AG04450 (cell line): ENCODE data around the gene USP20. TPM values are rescaled to one million over a fixed set of nuclear protein-coding genes. Genes with fewer than 3 reads are reported as not detected.

Experiments used
- CTCF ChIA-PET: fragments of 300-600, 350-600 bp; formaldehyde crosslinking; extraction: SDS; loops from one replicate; lab custom pipeline; 2022; ENCODE audit warnings: antibody characterized with exemption, inconsistent platforms; lab: Charles Lee
- POLR2A ChIA-PET: fragments of 350-600 bp; formaldehyde crosslinking; extraction: SDS; loops from one replicate; lab custom pipeline; 2021; ENCODE audit warnings: antibody characterized with exemption, inconsistent platforms; lab: Yijun Ruan, JAX
- DNase-seq: peaks from one replicate; pipeline ENCODE4 v3.0.0-alpha.2; 2011; ENCODE audit warnings: low read depth, low spot score
- H3K27ac ChIP-seq: one replicate; pipeline ENCODE4 v1.5.1; 2012; ENCODE audit warnings: low read depth, low read length, control low read depth
- H3K27me3 ChIP-seq: one replicate; pipeline ENCODE4 v1.6.0; 2012; ENCODE audit warnings: low read length; ENCODE audit not compliant: control insufficient read depth, insufficient read depth
- H3K4me3 ChIP-seq: 2 replicates; pipeline ENCODE4 v1.5.1; 2011; ENCODE audit warnings: mild to moderate bottlenecking, low read depth, low read length, control low read depth
- H3K9me3 ChIP-seq: 2 replicates; pipeline ENCODE4 v1.5.1; 2012; ENCODE audit warnings: low read length; ENCODE audit not compliant: control insufficient read depth, insufficient read depth
- CTCF ChIP-seq: IDR thresholded peaks from 2 replicates; pipeline ENCODE4 v1.5.1; 2011; ENCODE audit warnings: low read depth, low read length, control low read depth, inconsistent platforms
- polyA plus RNA-seq: library from polyadenylated mRNA; depleted of rRNA; stranded (reverse); fragments of >200 nt; gene quantifications from 2 replicates; pipeline ENCODE4 v1.2.3, GENCODE V29; 2011

Gene USP20
- polyA plus RNA-seq, 1 experiment, result 10.3 TPM

DNA sequence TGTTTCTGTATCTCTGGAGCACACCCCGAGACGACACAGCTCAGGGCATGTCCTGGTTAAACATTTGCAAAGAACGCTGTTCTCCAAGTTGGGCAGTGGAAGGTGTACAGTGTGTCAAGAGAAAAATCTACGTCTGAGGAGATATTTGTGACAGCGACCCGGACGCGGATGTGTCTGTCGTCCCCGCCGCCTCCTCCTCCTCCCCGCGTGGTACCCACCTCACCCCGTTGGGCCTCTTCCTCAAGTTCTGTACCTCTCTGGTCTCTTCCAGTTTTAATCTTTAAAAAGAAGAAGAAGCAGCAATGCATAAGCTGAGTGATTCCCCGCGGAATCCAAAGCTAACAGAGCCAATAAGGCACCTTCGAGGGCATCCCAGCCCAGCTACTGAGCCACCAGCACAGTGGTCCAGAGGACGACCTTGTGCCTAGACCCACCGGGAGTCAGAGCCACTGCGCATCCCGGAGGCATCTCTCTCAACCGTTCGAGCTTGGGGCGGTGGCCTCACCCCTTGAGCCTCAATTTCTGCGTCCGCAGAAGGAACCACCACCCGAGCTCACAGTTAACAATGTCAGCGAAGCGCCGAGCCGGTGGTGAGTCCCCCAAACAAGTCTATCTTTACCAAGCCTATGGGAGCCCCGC, 650 bp upstream of the USP20 start:
- TF ChIP-seq CTCF, result no peak
- peak overlapping the region; percentile 99 for H3K4me3 ChIP-seq
- POLR2A ChIA-PET, result interaction anchor here (0.8 to 1.3 kb wide), 2 partner anchors 219 to 238 kb away, joined by 3 read pairs; no protein-coding TSS in a partner anchor
- no peaks in the 10 kb centered on the region; the same call in 1 of the 2 replicates for H3K9me3 ChIP-seq
- H3K27me3 ChIP-seq, result no peaks in the 10 kb centered on the region
- peak overlapping the region; percentile 52 for H3K27ac ChIP-seq
- DNase-seq, result no peak
- CTCF ChIA-PET, result no interaction called here

DNA sequence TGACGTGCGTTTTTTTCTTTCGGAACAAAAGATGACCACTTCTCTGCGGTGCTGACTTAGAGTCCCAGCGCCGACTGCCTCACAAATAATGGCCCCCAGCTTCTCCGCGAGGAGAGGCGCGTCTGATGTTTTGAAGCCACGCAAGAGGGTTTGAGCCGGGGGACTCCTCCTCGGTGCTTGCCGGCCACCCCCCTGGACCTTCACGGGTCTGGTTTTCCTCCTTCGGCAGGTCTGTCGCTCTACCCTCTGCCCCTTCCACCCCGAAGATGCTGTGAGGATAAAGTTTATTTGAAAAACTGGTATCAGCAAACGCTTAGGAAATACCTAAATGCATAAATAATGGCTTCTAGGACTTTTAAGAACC, 584 bp downstream of the USP20 start:
- H3K4me3 ChIP-seq, result peak overlapping the region; percentile 99
- no peaks in the 10 kb centered on the region for H3K27me3 ChIP-seq
- ChIA-PET POLR2A (no interaction called here), CTCF (interaction anchor here (0.5 kb wide), 1 partner anchor 38 kb away, joined by 3 read pairs; no protein-coding TSS in a partner anchor)
- DNase-seq, result no peak
- no peaks in the 10 kb centered on the region; the same call in 1 of the 2 replicates for H3K9me3 ChIP-seq
- peak overlapping the region; percentile 2 for H3K27ac ChIP-seq
- no peak for TF ChIP-seq CTCF

- no peak for TF ChIP-seq CTCF
- H3K4me3 ChIP-seq, result peak overlapping the region; percentile 99
- no peaks in the 10 kb centered on the region for H3K27me3 ChIP-seq
- POLR2A ChIA-PET, result no interaction called here
- H3K9me3 ChIP-seq, result no peaks in the 10 kb centered on the region; the same call in 1 of the 2 replicates
- no peak overlapping the region for H3K27ac ChIP-seq
- DNase-seq, result no peak
- CTCF ChIA-PET, result interaction anchor here (0.6 kb wide), 1 partner anchor 106 kb away, joined by 4 read pairs; no protein-coding TSS in a partner anchor
Measured at GRCh38 chr9:129836311-129837007, 1.2 kb downstream of the USP20 start.

DNA sequence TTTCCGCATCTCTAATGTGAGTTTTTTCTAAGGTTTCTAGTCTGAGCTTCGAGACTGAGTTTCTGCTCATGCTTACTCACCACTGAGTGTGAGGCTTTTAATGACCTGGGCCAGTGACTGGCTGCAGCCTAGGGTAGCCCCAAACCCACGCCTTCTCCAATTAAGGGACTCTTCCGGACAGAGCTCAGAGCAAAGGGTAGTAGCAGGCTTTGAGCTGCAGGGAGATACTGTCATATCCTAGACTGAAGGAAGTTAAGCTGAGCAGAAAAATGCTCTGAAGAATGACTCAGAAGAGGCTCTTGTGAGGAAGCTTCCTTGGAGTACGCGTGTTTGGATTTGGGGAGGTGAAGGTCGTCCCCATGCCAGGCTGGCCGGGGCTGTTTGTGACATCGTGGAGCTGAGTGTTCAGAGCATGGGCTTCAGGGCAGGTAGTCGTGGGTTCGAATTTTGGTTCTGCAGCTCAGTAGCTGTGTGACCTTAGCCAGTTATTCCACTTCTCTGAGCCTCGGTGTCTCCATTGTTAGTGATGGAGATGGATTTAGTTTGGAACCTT, 3.5 kb downstream of the USP20 start:
- H3K27ac ChIP-seq, result peak overlapping the region; percentile 52

More for the DNA sequence above, 3.5 kb downstream of the USP20 start:
- CTCF ChIA-PET, result interaction anchor here (0.5 to 0.7 kb wide), 2 partner anchors 46 to 227 kb away, joined by 3 read pairs; no protein-coding TSS in a partner anchor
- POLR2A ChIA-PET, result interaction anchor here (1.0 kb wide), 1 partner anchor 26 kb away, joined by 4 read pairs; no protein-coding TSS in a partner anchor
- 0 out of 2 replicates have a peak, but pooled peaks have one; percentile 8 for TF ChIP-seq CTCF
- no peaks in the 10 kb centered on the region; the same call in 1 of the 2 replicates for H3K9me3 ChIP-seq
- peak; percentile 50 for DNase-seq
- no peaks in the 10 kb centered on the region for H3K27me3 ChIP-seq
- no peak overlapping the region for H3K4me3 ChIP-seq
